ENCODE data around the gene NAB2. TPM values are rescaled to one million over a fixed set of nuclear protein-coding genes. Genes with fewer than 3 reads are reported as not detected.
A peak's percentile ranks its signal among the peaks of the same experiment; 100 is the strongest.

NAB2 gene
- total RNA-seq, 1 donor from 2014 or later: 5.4 TPM

- DNase-seq (ENCODE audit: low read depth in 2 of 2): peak in 1 of 2 donors; percentile 8
Observed at GRCh38 chr12:57131896-57132744, 43.2 kb downstream of the NAB2 start.

- no peak for DNase-seq (ENCODE audit: low read depth in 2 of 2)
Observed at GRCh38 chr12:57133013-57133569, 44.2 kb downstream of the NAB2 start.

GRCh38 chr12:57133916-57134315 is 45.0 kb downstream of the NAB2 start:
- DNase-seq (ENCODE audit: low read depth in 2 of 2): no peak

GRCh38 chr12:57134949-57135348 is 46.0 kb downstream of the NAB2 start:
- no peak for DNase-seq (ENCODE audit: low read depth in 2 of 2)

- DNase-seq (ENCODE audit: low read depth in 2 of 2): no peak
Observed at GRCh38 chr12:57135527-57136326, 46.8 kb downstream of the NAB2 start.

GRCh38 chr12:57138526-57139272 is 49.8 kb downstream of the NAB2 start:
- no peak for DNase-seq (ENCODE audit: low read depth in 2 of 2)

GRCh38 chr12:57139796-57140649 is 51.1 kb downstream of the NAB2 start:
- DNase-seq (ENCODE audit: low read depth in 2 of 2): no peak

- no peak for DNase-seq (ENCODE audit: low read depth in 2 of 2)
Observed at GRCh38 chr12:57141249-57141648, 52.3 kb downstream of the NAB2 start.

GRCh38 chr12:57142121-57142520 is 53.2 kb downstream of the NAB2 start:
- DNase-seq (ENCODE audit: low read depth in 2 of 2): no peak

- DNase-seq (ENCODE audit: low read depth in 2 of 2): no peak
Observed at GRCh38 chr12:57142727-57143126, 53.8 kb downstream of the NAB2 start.

- DNase-seq (ENCODE audit: low read depth in 2 of 2): no peak
Observed at GRCh38 chr12:57143454-57143853, 54.5 kb downstream of the NAB2 start.

Other genes with a start within 250 kb of the NAB2 start
- gene SDR9C7, start 154.7 kb upstream of the NAB2 start, total RNA-seq: not detected in 2 replicates
- under 0.01 and 0.13 TPM in 2 replicates for gene RDH16, start 131.5 kb upstream of the NAB2 start, total RNA-seq
- gene ZBTB39, start 82.6 kb upstream of the NAB2 start, total RNA-seq: 5.6 and 9.9 TPM in 2 replicates
- not detected in 2 replicates for gene TAC3, start 72.6 kb upstream of the NAB2 start, total RNA-seq
- gene MYO1A, start 39.0 kb upstream of the NAB2 start, total RNA-seq: under 0.01 and 0.13 TPM in 2 replicates
- gene NEMP1, start 10.3 kb upstream of the NAB2 start, total RNA-seq: 5.5 and 6.1 TPM in 2 replicates
- 8.5 and 11.0 TPM in 2 replicates for gene STAT6, start 22.2 kb downstream of the NAB2 start, total RNA-seq
- gene LRP1, start 39.4 kb downstream of the NAB2 start, total RNA-seq: 0.26 and 0.76 TPM in 2 replicates
- gene LRP1-AS, start 58.5 kb downstream of the NAB2 start, total RNA-seq: not detected in 2 replicates
- under 0.01 TPM in 1 of 2 replicates, not detected in the other for gene NXPH4, start 127.7 kb downstream of the NAB2 start, total RNA-seq
- gene SHMT2, start 140.6 kb downstream of the NAB2 start, total RNA-seq: 153 and 155 TPM in 2 replicates
- 0.13 TPM in 2 replicates for gene STAC3, start 162.1 kb downstream of the NAB2 start, total RNA-seq